Measurements from ENCODE around the gene MUC4.

The MUC4 gene

GRCh38 chr3:195823999-195824398 is 12.3 kb upstream of the MUC4 start:
- in situ Hi-C loops (cut with HindIII; ENCODE audit: low sequenced_read_pairs): no loop called here
- no peak overlapping the region for H3K4me3 ChIP-seq (ENCODE audit: low read depth, low read length)

GRCh38 chr3:195823280-195823679 is 11.6 kb upstream of the MUC4 start:
- TF ChIP-seq CTCF (IDR thresholded peaks at IDR 0.05; ENCODE audit: low read depth, low read length): no peak
- in situ Hi-C loops (cut with HindIII; ENCODE audit: low sequenced_read_pairs): no loop called here
- H3K4me3 ChIP-seq (ENCODE audit: low read depth, low read length): no peak overlapping the region
- DNase-seq (ENCODE audit: low read depth, low spot score): no peak

More at GRCh38 chr3:195823999-195824398, 12.3 kb upstream of the MUC4 start:
- DNase-seq (ENCODE audit: low read depth, low spot score): no peak
- TF ChIP-seq CTCF (IDR thresholded peaks at IDR 0.05; ENCODE audit: low read depth, low read length): no peak

DNA sequence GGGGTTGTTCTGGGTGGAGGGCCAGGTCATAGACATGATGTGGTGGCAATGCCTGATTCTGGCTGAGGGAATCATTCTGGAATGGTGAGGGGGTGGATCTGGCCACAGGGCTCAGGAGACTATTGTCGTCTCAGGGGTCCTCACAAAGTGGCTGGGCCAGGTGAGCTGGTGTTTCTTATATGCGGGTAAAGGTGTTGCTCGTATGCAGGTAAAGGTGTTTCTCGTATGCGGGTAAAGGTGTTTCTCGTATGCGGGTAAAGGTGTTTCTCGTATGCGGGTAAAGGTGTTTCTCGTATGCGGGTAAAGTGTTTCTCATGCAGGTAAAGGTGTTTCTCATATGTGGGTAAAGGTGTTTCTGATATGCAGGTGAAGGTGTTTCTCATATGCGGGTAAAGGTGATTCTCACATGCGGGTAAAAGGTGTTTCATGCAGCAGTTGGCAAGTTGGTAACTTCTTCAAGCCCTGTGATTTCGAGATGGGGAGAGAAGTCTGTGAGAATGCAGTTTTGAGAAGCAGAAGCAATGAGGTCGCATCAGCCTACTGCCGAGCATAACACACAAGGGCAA is 10.5 kb upstream of the MUC4 start:
- in situ Hi-C loops (cut with HindIII; ENCODE audit: low sequenced_read_pairs): no loop called here
- no peak for DNase-seq (ENCODE audit: low read depth, low spot score)
- no peak overlapping the region for H3K4me3 ChIP-seq (ENCODE audit: low read depth, low read length)
- TF ChIP-seq CTCF (IDR thresholded peaks at IDR 0.05; ENCODE audit: low read depth, low read length): no peak

GRCh38 chr3:195821403-195822130 is 9.8 kb upstream of the MUC4 start:
- in situ Hi-C loops (cut with HindIII; ENCODE audit: low sequenced_read_pairs): no loop called here
- H3K4me3 ChIP-seq (ENCODE audit: low read depth, low read length): no peak overlapping the region
- no peak for DNase-seq (ENCODE audit: low read depth, low spot score)
- TF ChIP-seq CTCF (IDR thresholded peaks at IDR 0.05; ENCODE audit: low read depth, low read length): no peak

DNA sequence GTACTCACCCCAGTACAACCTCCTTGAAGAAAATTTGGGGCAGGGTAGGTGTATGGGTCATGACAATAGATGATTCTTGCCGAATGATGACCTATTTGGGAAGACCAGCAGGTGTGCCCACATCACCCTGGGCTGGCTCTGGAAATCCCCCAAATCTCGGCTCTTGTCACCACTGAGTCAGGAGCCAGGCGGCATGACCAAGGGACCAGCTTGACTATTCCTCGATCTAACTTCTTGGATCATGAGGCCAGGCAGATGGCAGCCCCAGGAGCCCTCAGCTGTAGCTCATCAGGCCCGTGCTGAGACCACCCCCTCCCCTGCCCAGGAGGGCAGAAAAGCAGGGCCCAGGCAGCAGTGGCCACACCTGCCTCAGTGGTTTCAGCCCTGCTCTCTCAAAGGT is 9.2 kb upstream of the MUC4 start:
- H3K4me3 ChIP-seq (ENCODE audit: low read depth, low read length): no peak overlapping the region
- TF ChIP-seq CTCF (IDR thresholded peaks at IDR 0.05; ENCODE audit: low read depth, low read length): no peak
- in situ Hi-C loops (cut with HindIII; ENCODE audit: low sequenced_read_pairs): no loop called here
- no peak for DNase-seq (ENCODE audit: low read depth, low spot score)

DNA sequence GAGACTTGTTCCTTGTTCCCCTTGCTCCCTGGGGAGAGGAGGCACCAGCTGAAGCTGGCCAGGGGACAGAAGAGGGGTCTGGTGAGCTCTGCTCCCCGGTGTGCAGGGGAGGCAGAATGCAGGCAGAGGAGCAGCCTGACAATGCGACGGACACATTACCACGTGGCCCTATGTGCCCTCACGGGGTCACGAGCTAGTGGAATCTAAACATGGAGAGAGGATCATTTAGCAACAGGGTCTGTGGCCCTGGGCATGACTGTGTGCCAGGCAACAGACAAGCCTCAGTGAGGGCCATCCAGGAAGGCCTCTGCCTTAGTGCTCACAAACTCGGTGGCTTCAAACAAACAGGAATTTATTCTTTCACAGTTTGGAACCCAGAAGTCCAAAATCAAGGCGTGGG is 8.5 kb upstream of the MUC4 start:
- H3K4me3 ChIP-seq (ENCODE audit: low read depth, low read length): no peak overlapping the region
- no peak for TF ChIP-seq CTCF (IDR thresholded peaks at IDR 0.05; ENCODE audit: low read depth, low read length)
- no peak for DNase-seq (ENCODE audit: low read depth, low spot score)
- in situ Hi-C loops (cut with HindIII; ENCODE audit: low sequenced_read_pairs): no loop called here

Data from astrocyte of the spinal cord (primary cell).